Measurements from ENCODE around the gene PHF10.

PHF10 gene

DNA sequence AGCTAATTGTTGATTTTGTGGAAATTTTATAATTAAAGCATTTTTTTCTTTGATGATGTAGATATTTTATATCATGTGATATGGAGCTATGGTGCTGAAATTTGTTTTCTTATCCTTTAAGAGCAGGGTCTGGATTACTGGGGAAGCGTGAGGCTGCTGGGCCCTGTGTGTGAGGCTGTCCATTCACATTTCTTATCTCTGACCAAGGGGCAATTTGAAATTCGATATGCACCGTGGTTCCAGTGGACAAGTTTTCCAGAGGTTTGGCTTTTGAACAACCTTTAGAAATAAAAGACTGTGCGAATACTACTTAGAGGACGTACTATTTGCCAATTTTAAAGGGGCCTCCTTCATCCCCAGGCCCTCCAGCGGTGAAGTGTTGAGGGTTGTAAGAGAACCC lies 30.9 kb upstream of the PHF10 start:
- no peak for TF ChIP-seq NFIC (IDR thresholded peaks at IDR 0.05)
- TF ChIP-seq EP300 (IDR thresholded peaks at IDR 0.05; ENCODE audit: borderline replicate concordance): no peak
- TF ChIP-seq RAD21 (IDR thresholded peaks at IDR 0.05; ENCODE audit: low read depth): no peak
- TF ChIP-seq YY1 (IDR thresholded peaks at IDR 0.05; ENCODE audit: low read depth): no peak
- no peak for TF ChIP-seq TAF1 (IDR thresholded peaks at IDR 0.05; ENCODE audit: low read depth)
- TF ChIP-seq CEBPB (IDR thresholded peaks at IDR 0.05): no peak
- TF ChIP-seq ZBTB7A (IDR thresholded peaks at IDR 0.05; ENCODE audit: low read depth): no peak
- TF ChIP-seq TEAD4 (IDR thresholded peaks at IDR 0.05): no peak
- no peak for TF ChIP-seq USF1 (IDR thresholded peaks at IDR 0.05)
- no peak for TF ChIP-seq CREB1 (IDR thresholded peaks at IDR 0.05; ENCODE audit: low read depth)
- TF ChIP-seq FOXM1 (IDR thresholded peaks at IDR 0.05; ENCODE audit: borderline replicate concordance, low read depth): no peak
- TF ChIP-seq TCF12 (IDR thresholded peaks at IDR 0.05; ENCODE audit: low read depth): no peak
- no peak for TF ChIP-seq EGR1 (IDR thresholded peaks at IDR 0.05)
- TF ChIP-seq REST (IDR thresholded peaks at IDR 0.05; ENCODE audit: low read depth): no peak
- TF ChIP-seq MAX (IDR thresholded peaks at IDR 0.05): no peak

DNA sequence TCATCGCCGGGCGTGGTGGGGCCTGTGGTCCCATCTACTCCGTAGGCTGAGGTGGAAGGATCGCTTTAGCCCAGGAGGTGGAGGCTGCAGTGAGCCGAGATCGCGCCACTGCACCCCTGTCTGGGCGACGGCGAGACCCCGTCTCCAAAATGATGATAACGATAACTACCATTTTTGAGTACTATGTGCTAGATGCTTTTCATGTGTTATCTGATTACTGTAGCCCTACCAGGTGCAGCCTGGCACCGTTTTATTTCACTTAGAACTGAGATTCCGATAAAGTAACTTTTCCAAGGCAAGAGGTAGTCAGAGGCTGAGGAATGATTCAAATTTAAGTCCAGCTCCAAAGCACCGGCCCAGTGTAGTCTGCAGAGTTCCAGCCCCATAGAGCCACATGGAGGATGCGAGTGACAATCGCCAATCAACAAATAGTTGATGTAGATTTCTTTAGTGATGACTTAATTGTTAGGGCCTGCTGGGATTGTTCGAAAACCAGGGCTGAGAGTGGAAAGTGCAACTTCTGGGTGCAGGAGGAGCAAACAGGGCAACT lies 27.8 kb upstream of the PHF10 start:
- no peak for TF ChIP-seq ZBTB7A (IDR thresholded peaks at IDR 0.05; ENCODE audit: low read depth)
- no peak for TF ChIP-seq TAF1 (IDR thresholded peaks at IDR 0.05; ENCODE audit: low read depth)
- no peak for TF ChIP-seq CEBPB (IDR thresholded peaks at IDR 0.05)
- TF ChIP-seq TEAD4 (IDR thresholded peaks at IDR 0.05): no peak
- TF ChIP-seq REST (IDR thresholded peaks at IDR 0.05; ENCODE audit: low read depth): no peak
- no peak for TF ChIP-seq FOXM1 (IDR thresholded peaks at IDR 0.05; ENCODE audit: borderline replicate concordance, low read depth)
- TF ChIP-seq USF1 (IDR thresholded peaks at IDR 0.05): no peak
- no peak for TF ChIP-seq CREB1 (IDR thresholded peaks at IDR 0.05; ENCODE audit: low read depth)
- TF ChIP-seq RAD21 (IDR thresholded peaks at IDR 0.05; ENCODE audit: low read depth): no peak
- TF ChIP-seq TCF12 (IDR thresholded peaks at IDR 0.05; ENCODE audit: low read depth): no peak
- TF ChIP-seq EGR1 (IDR thresholded peaks at IDR 0.05): no peak
- no peak for TF ChIP-seq MAX (IDR thresholded peaks at IDR 0.05)
- no peak for TF ChIP-seq EP300 (IDR thresholded peaks at IDR 0.05; ENCODE audit: borderline replicate concordance)
- no peak for TF ChIP-seq NFIC (IDR thresholded peaks at IDR 0.05)
- TF ChIP-seq YY1 (IDR thresholded peaks at IDR 0.05; ENCODE audit: low read depth): no peak

DNA sequence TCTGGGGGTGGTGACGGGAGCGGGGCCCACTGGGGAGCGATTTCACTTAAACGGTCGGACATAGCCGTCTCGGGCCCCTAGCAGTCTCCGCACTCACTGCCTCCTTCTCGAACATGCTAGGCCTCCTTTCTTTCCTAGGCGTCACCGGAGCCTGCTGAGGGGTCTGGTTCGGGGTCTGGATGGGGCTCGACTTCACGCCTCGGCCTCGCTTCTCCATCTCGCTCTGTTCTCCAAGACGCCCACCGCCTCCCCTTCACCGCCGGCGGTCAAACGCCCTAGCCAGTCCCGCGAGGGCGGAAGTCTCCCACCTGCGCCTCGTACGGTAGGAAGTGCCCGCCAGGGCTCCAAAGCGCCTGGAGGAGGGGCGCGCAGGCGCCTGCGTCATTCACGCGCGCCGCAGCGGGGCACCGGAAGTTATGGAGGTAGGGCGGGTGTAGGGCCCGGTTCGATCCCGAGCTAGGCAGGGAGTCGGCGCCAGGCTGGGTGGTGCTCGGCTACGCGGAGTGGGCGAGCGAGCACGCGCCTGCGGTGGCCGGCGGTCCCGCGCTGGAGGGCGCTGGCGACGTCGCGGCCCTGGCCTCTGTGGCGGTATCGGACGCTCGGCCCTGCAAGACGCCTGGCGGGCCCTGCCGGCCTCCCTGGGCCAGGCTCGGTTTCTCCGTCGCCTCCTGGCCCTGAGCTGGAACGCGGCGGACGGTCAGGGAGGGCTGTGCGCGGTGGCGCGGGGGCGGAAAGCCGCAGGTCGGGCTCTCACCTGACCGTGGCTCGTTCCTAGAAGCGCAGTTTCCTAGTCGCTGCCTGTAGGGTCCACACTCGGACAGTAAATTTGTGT lies 27.2 kb upstream of the PHF10 start, which contains the start of the genes DYNLT2 and ERMARD:
Gene DYNLT2 (minus strand): TSS at position 331 of the 832 bp plus-strand sequence. CDS start 114 bp downstream, at position 217.
Gene ERMARD (plus strand): TSS at position 381 of the 832 bp plus-strand sequence. CDS start 36 bp downstream, at position 417.
- TF ChIP-seq CREB1 (IDR thresholded peaks at IDR 0.05; ENCODE audit: low read depth) (peak; percentile 96), TCF12 (IDR thresholded peaks at IDR 0.05; ENCODE audit: low read depth) (no peak; the same call in 1 of the 2 replicates), TAF1 (IDR thresholded peaks at IDR 0.05; ENCODE audit: low read depth) (peak; percentile 90), ZBTB7A (IDR thresholded peaks at IDR 0.05; ENCODE audit: low read depth) (peak; percentile 55; the same call in 1 of the 2 replicates), CEBPB (IDR thresholded peaks at IDR 0.05) (no peak), YY1 (IDR thresholded peaks at IDR 0.05; ENCODE audit: low read depth) (peak; percentile 83), NFIC (IDR thresholded peaks at IDR 0.05) (no peak; the same call in 1 of the 2 replicates), RAD21 (IDR thresholded peaks at IDR 0.05; ENCODE audit: low read depth) (no peak; the same call in 1 of the 2 replicates), MAX (IDR thresholded peaks at IDR 0.05) (peak; percentile 72), EGR1 (IDR thresholded peaks at IDR 0.05) (peak; percentile 67), REST (IDR thresholded peaks at IDR 0.05; ENCODE audit: low read depth) (no peak), TEAD4 (IDR thresholded peaks at IDR 0.05) (0 out of 2 replicates have a peak, but pooled peaks have one; percentile 1), EP300 (IDR thresholded peaks at IDR 0.05; ENCODE audit: borderline replicate concordance) (peak; percentile 50; the same call in 1 of the 2 replicates), FOXM1 (IDR thresholded peaks at IDR 0.05; ENCODE audit: borderline replicate concordance, low read depth) (no peak; the same call in 1 of the 2 replicates), USF1 (IDR thresholded peaks at IDR 0.05) (no peak; the same call in 1 of the 2 replicates)
